Measurements from ENCODE around the gene ITGAD. TPM values are rescaled to one million over a fixed set of nuclear protein-coding genes. Genes with fewer than 3 reads are reported as not detected.
"Not testable (repeated sequence)": the region's sequence is repeated elsewhere in the genome, so short reads cannot be mapped to it uniquely, and the experiment has no call there.

ITGAD gene
- total RNA-seq, 1 experiment from 2014 or later, result not detected

DNA sequence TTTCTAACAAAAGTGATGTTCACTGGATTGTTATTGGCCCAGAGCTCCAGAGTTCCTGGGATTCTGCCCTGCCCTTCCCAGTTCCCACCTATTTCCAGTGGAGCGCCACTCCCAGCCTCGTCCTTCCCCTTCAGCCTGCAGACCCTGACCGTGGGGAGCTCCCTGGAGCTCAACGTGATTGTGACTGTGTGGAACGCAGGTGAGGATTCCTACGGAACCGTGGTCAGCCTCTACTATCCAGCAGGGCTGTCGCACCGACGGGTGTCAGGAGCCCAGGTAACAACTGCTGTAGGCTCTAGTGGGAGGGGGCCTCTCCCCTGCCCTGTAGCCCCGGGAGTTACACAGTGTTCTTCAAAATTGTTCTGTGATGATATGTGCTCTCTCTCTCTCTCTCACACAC, 23.2 kb downstream of the ITGAD start:
- Histone ChIP-seq H3K56ac (ENCODE audit: insufficient read length, low read depth, low read length) (no peak overlapping the region), H4K5ac (ENCODE audit: insufficient read length, low read depth, low read length) (no peak overlapping the region), H3K4ac (ENCODE audit: low read depth, low read length) (no peak overlapping the region), H3K27ac (ENCODE audit: insufficient read length, low read depth, low read length) (no peak overlapping the region), H3T11ph (ENCODE audit: low read length) (no peak overlapping the region), H3K79me1 (ENCODE audit: insufficient read depth, low read depth, low read length, poor library complexity, severe bottlenecking) (no peaks in the 10 kb centered on the region), H3K4me1 (ENCODE audit: insufficient read depth, low read length) (no peaks in the 10 kb centered on the region), H3K23ac (ENCODE audit: insufficient read length, low read depth, low read length) (no peak overlapping the region), H3K27me3 (ENCODE audit: insufficient read depth, low read length) (no peaks in the 10 kb centered on the region), H4K20me1 (ENCODE audit: control insufficient read depth, insufficient read depth, insufficient read length) (no peaks in the 10 kb centered on the region), H3K4me2 (ENCODE audit: insufficient read depth, insufficient read length, low read length) (no peak overlapping the region), H4K91ac (ENCODE audit: insufficient read length, low read depth, low read length) (no peak overlapping the region), H2BK12ac (ENCODE audit: insufficient read length, low read depth, low read length) (no peak overlapping the region), H3K14ac (ENCODE audit: insufficient read depth, low read length) (no peak overlapping the region), H2BK5ac (ENCODE audit: insufficient read length, low read length) (no peak overlapping the region), H3K79me2 (ENCODE audit: insufficient read depth, low read length) (no peaks in the 10 kb centered on the region), H3K9ac (ENCODE audit: extremely low read depth, insufficient read length, low read length) (no peak overlapping the region), H4K8ac (replicated peaks; ENCODE audit: insufficient read length, low read depth, low read length) (no peak overlapping the region), H2AK5ac (ENCODE audit: insufficient read length, low read length) (no peak overlapping the region), H2BK15ac (ENCODE audit: low read depth, low read length) (no peak overlapping the region), H3K18ac (ENCODE audit: insufficient read length, low read depth, low read length) (no peak overlapping the region), H2BK20ac (ENCODE audit: low read depth, low read length, poor library complexity, severe bottlenecking) (no peak overlapping the region), H2BK120ac (ENCODE audit: low read depth, low read length, poor library complexity, severe bottlenecking) (no peak overlapping the region), H3K23me2 (ENCODE audit: insufficient read length, low read depth, low read length, poor library complexity, severe bottlenecking) (no peaks in the 10 kb centered on the region), H2AFZ (ENCODE audit: low read length) (no peak overlapping the region), H3K9me3 (ENCODE audit: control insufficient read depth, low read depth, low read length) (no peaks in the 10 kb centered on the region)
- Mint-ChIP-seq H3K9me3 (peaks cover 0 to 4% of the 10 kb centered on the region in 2 experiments; a peak in 2 of 5 replicates), H3K4me3 (no peak overlapping the region), H3K27me3 (ENCODE audit: low read depth) (peaks cover 29% of the 10 kb centered on the region), H3K4me1 (peaks cover 6% of the 10 kb centered on the region in 2 experiments; a peak in 3 of 4 replicates), H3K36me3 (ENCODE audit: insufficient read depth in 1 of 3, low read depth in 3 of 3) (no peaks in the 10 kb centered on the region), H3K27ac (no peak overlapping the region)
- TF ChIP-seq, protein P1, sequence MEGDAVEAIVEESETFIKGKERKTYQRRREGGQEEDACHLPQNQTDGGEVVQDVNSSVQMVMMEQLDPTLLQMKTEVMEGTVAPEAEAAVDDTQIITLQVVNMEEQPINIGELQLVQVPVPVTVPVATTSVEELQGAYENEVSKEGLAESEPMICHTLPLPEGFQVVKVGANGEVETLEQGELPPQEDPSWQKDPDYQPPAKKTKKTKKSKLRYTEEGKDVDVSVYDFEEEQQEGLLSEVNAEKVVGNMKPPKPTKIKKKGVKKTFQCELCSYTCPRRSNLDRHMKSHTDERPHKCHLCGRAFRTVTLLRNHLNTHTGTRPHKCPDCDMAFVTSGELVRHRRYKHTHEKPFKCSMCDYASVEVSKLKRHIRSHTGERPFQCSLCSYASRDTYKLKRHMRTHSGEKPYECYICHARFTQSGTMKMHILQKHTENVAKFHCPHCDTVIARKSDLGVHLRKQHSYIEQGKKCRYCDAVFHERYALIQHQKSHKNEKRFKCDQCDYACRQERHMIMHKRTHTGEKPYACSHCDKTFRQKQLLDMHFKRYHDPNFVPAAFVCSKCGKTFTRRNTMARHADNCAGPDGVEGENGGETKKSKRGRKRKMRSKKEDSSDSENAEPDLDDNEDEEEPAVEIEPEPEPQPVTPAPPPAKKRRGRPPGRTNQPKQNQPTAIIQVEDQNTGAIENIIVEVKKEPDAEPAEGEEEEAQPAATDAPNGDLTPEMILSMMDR (conservative IDR thresholded peaks at IDR 0.05), result no peak
- no CpG with 5 or more reads among the region's 11 CpGs for WGBS (ENCODE audit: extremely low coverage, insufficient read length, low lambda C conversion rate)
- no peak for DNase-seq

DNA sequence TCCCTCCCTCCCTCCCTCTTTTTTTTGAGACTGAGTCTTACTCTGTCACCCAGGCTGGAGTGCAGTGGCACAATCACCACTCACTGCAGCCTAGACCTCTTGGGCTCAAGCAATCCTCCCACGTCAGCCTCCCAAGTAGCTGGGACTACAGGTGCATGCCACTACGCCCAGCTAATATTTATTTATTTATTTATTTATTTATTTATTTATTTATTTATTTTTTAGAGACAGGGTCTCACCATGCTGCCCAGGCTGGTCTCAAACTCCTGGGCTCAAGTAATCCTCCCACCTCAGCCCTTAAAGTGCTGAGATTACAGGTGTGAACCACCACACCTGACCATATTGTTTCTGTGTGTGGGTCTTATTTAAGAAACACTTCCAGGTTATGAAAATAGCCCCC, 23.9 kb downstream of the ITGAD start:
- not testable (repeated sequence) for DNase-seq; H2AK5ac ChIP-seq (ENCODE audit: insufficient read length, low read length); H3K27ac ChIP-seq (ENCODE audit: insufficient read length, low read depth, low read length); H3K27me3 ChIP-seq (ENCODE audit: insufficient read depth, low read length); H3K79me2 ChIP-seq (ENCODE audit: insufficient read depth, low read length); H3K27ac Mint-ChIP-seq; H2BK5ac ChIP-seq (ENCODE audit: insufficient read length, low read length); H2BK120ac ChIP-seq (ENCODE audit: low read depth, low read length, poor library complexity, severe bottlenecking); H2BK20ac ChIP-seq (ENCODE audit: low read depth, low read length, poor library complexity, severe bottlenecking); H3K4me1 ChIP-seq (ENCODE audit: insufficient read depth, low read length); H3K23me2 ChIP-seq (ENCODE audit: insufficient read length, low read depth, low read length, poor library complexity, severe bottlenecking); H3K79me1 ChIP-seq (ENCODE audit: insufficient read depth, low read depth, low read length, poor library complexity, severe bottlenecking); H4K5ac ChIP-seq (ENCODE audit: insufficient read length, low read depth, low read length); H2AFZ ChIP-seq (ENCODE audit: low read length); H4K8ac ChIP-seq (replicated peaks; ENCODE audit: insufficient read length, low read depth, low read length); H3K23ac ChIP-seq (ENCODE audit: insufficient read length, low read depth, low read length); H3K36me3 Mint-ChIP-seq (ENCODE audit: insufficient read depth in 1 of 3, low read depth in 3 of 3); H3K9ac ChIP-seq (ENCODE audit: extremely low read depth, insufficient read length, low read length); H2BK15ac ChIP-seq (ENCODE audit: low read depth, low read length); H3K9me3 ChIP-seq (ENCODE audit: control insufficient read depth, low read depth, low read length); H3T11ph ChIP-seq (ENCODE audit: low read length); H4K20me1 ChIP-seq (ENCODE audit: control insufficient read depth, insufficient read depth, insufficient read length); H3K56ac ChIP-seq (ENCODE audit: insufficient read length, low read depth, low read length); H3K4ac ChIP-seq (ENCODE audit: low read depth, low read length); H4K91ac ChIP-seq (ENCODE audit: insufficient read length, low read depth, low read length); H3K4me1 Mint-ChIP-seq; H3K4me3 Mint-ChIP-seq; H3K14ac ChIP-seq (ENCODE audit: insufficient read depth, low read length); H3K18ac ChIP-seq (ENCODE audit: insufficient read length, low read depth, low read length); H3K9me3 Mint-ChIP-seq; H3K4me2 ChIP-seq (ENCODE audit: insufficient read depth, insufficient read length, low read length); H2BK12ac ChIP-seq (ENCODE audit: insufficient read length, low read depth, low read length)
- no CpG with 5 or more reads among the region's 2 CpGs for WGBS (ENCODE audit: extremely low coverage, insufficient read length, low lambda C conversion rate)
- H3K27me3 Mint-ChIP-seq (ENCODE audit: low read depth), result peaks cover 29% of the 10 kb centered on the region

All from H9 (cell line).